K562 (cell line): ENCODE measurements around the gene KLK1. TPM values are rescaled to one million over a fixed set of nuclear protein-coding genes. Genes with fewer than 3 reads are reported as not detected.
"Not testable (repeated sequence)": the region's sequence is repeated elsewhere in the genome, so short reads cannot be mapped to it uniquely, and the experiment has no call there.

ENCODE experiments used
- ATAC-seq: fragments of 200-7000 bp; cut with Tn5 transposase; 3 replicates; pipeline ENCODE4 v1.9.1; 2020; ENCODE audit warnings: moderate library complexity
- BruUV-seq: library from RNA; stranded (reverse); fragments of 400-500 nt; replicated peaks from 2 replicates; lab custom pipeline; 2021; lab: Mats Ljungman, UMichigan
- CTCF ChIA-PET: fragments of 300-600 bp; formaldehyde crosslinking; extraction: SDS; loops from one replicate; lab custom pipeline; 2021; ENCODE audit warnings: low intra/inter-chr PET ratio; lab: Yijun Ruan, JAX
- POLR2A ChIA-PET: fragments of 300-600, 350-650 bp; sonication (Branson Sonifier 250); formaldehyde crosslinking; extraction: SDS; loops from one replicate; lab custom pipeline; 2021; ENCODE audit warnings: antibody characterized with exemption, inconsistent platforms; lab: Yijun Ruan, JAX
- DNase-seq, 4 experiments: peaks; one replicate each; pipeline versions ENCODE4 v3.0.0 to v3.0.0-alpha.2; 2011 to 2018; ENCODE audit warnings: low spot score in 3 of 4, mixed read lengths in 3 of 4; ENCODE audit errors: extremely low read depth in 1 of 4
- FAIRE-seq: peaks from 2 replicates; lab custom pipeline; 2011; peaks lifted over from hg19 to GRCh38; lab: Jason Lieb, UNC
- H2AFZ ChIP-seq: 2 replicates; pipeline ENCODE4 v1.6.0; 2011; ENCODE audit warnings: low read depth, low read length, control low read depth, inconsistent platforms
- H3K27ac ChIP-seq: fragments of 200-600 bp; 3 replicates; pipeline ENCODE4 v1.8.0; 2011; ENCODE audit warnings: low read depth, mild to moderate bottlenecking, control low read depth, inconsistent platforms, low read length, moderate library complexity, mixed read lengths; ENCODE audit errors: extremely low read depth
- H3K27me3 ChIP-seq, 2 experiments: fragments of 300-600 bp in 1 of 2; 2 replicates in 1 of 2; 3 replicates in 1 of 2; pipeline versions ENCODE4 v1.6.0 to v1.8.0; 2011; ENCODE audit warnings: inconsistent platforms in 2 of 2, low read length in 2 of 2, mild to moderate bottlenecking in 1 of 2, mixed read lengths in 1 of 2, moderate library complexity in 1 of 2; ENCODE audit not compliant: control insufficient read depth in 2 of 2, insufficient read depth in 2 of 2
- H3K36me3 ChIP-seq: fragments of 300-600 bp; 3 replicates; pipeline ENCODE4 v1.8.0; 2011; ENCODE audit warnings: mild to moderate bottlenecking, low read length, inconsistent platforms; ENCODE audit not compliant: control insufficient read depth, insufficient read depth
- H3K4me1 ChIP-seq, 2 experiments: fragments of 200-600 bp in 1 of 2; replicated peaks in 1 of 2; 2 replicates in 1 of 2; 3 replicates in 1 of 2; pipeline versions ENCODE4 v1.5.1 to v1.8.0; 2011; ENCODE audit warnings: inconsistent platforms in 2 of 2, low read length in 2 of 2, mild to moderate bottlenecking in 1 of 2, mixed read lengths in 1 of 2, moderate library complexity in 1 of 2; ENCODE audit not compliant: control insufficient read depth in 2 of 2, insufficient read depth in 2 of 2
- H3K4me2 ChIP-seq: 2 replicates; pipeline ENCODE4 v1.6.1; 2011; ENCODE audit warnings: low read length, control low read depth, inconsistent platforms, mixed read lengths; ENCODE audit not compliant: insufficient read depth
- H3K4me3 ChIP-seq: fragments of 200-600 bp; sonication (generic), shearing (Covaris generic); 2 replicates; pipeline ENCODE4 v1.5.1; 2016; ENCODE audit warnings: control low read depth, inconsistent platforms
- H3K79me2 ChIP-seq: fragments of 200-600 bp; 3 replicates; pipeline ENCODE4 v1.8.0; 2011; ENCODE audit warnings: low read length, inconsistent platforms; ENCODE audit not compliant: control insufficient read depth, insufficient read depth
- H3K9ac ChIP-seq, 2 experiments: 2 replicates each; pipeline versions ENCODE4 v1.6.0 to v1.6.1; 2011; ENCODE audit warnings: low read depth in 2 of 2, low read length in 2 of 2, control low read depth in 1 of 2, inconsistent platforms in 1 of 2, mild to moderate bottlenecking in 1 of 2, mixed read lengths in 1 of 2; ENCODE audit not compliant: insufficient read depth in 1 of 2
- H3K9me1 ChIP-seq: one replicate; pipeline ENCODE4 v1.6.0; 2011; ENCODE audit warnings: inconsistent platforms, mild to moderate bottlenecking, low read length, moderate library complexity; ENCODE audit not compliant: control insufficient read depth, insufficient read depth
- H3K9me3 ChIP-seq: replicated peaks from 2 replicates; pipeline ENCODE4 v1.5.1; 2011; ENCODE audit warnings: low read depth, low read length, inconsistent platforms; ENCODE audit not compliant: control insufficient read depth, insufficient read depth
- H4K20me1 ChIP-seq: replicated peaks from 2 replicates; pipeline ENCODE4 v1.6.1; 2011; ENCODE audit warnings: low read length, inconsistent platforms, mixed read lengths; ENCODE audit not compliant: control insufficient read depth, insufficient read depth
- BHLHE40 ChIP-seq: IDR thresholded peaks from 2 replicates; pipeline ENCODE4 v1.6.1; 2011; ENCODE audit warnings: low read length, improper control_type of control experiment
- CBFA2T3 ChIP-seq: fragments of 450-650 bp; IDR thresholded peaks from 2 replicates; pipeline ENCODE4 v1.6.1; 2017
- HMBOX1 ChIP-seq: sonication (generic); IDR thresholded peaks from 2 replicates; pipeline ENCODE4 v1.6.1; 2016
- L3MBTL2 ChIP-seq: fragments of 450-650 bp; IDR thresholded peaks from 2 replicates; pipeline ENCODE4 v1.6.1; 2016; ENCODE audit warnings: mild to moderate bottlenecking, moderate library complexity
- MCM5 ChIP-seq: fragments of 450-650 bp; IDR thresholded peaks from 2 replicates; pipeline ENCODE4 v1.6.1; 2016; ENCODE audit warnings: low read depth
- NFIC ChIP-seq: fragments of 450-650 bp; IDR thresholded peaks from 2 replicates; pipeline ENCODE4 v1.6.1; 2017; ENCODE audit warnings: mild to moderate bottlenecking, inconsistent platforms
- RCOR1 ChIP-seq, 2 experiments: IDR thresholded peaks; 2 replicates each; pipeline ENCODE4 v1.6.1; 2012; ENCODE audit warnings: low read depth in 2 of 2, low read length in 2 of 2, borderline replicate concordance in 1 of 2, improper control_type of control experiment in 1 of 2
- WGBS: fragments of 100-300 bp; shearing (Covaris generic); methylation state at CpG from one replicate; pipeline ENCODE4 v1.1.6; 2016; ENCODE audit warnings: low coverage, mixed read lengths; ENCODE audit not compliant: insufficient coverage; ENCODE audit errors: missing lambda C conversion rate; 5-methylcytosine and 5-hydroxymethylcytosine counted together
- in situ Hi-C: fragments of 300-500 bp; cut with MboI; formaldehyde crosslinking; loops from 4 replicates; pipeline ENCODE4 v1.15.0; 2018; ENCODE audit warnings: inconsistent platforms, mixed read lengths
- intact Hi-C: fragments of 100-400 bp; cut with micrococcal nuclease; formaldehyde crosslinking; loops from 2 replicates; pipeline ENCODE4 v1.14.2; 2022
- polyA plus RNA-seq, 8 experiments: library from polyadenylated mRNA; depleted of rRNA in 4 of 8; stranded (reverse) in 5 of 8; unstranded in 3 of 8; fragments of >200 nt; fragmentation: Nextera tagmentation in 2 of 8; fragmentation: Illumina TruSeq in 1 of 8; extraction: Ambion mirVana in 2 of 8; extraction: Trizol in 1 of 8; gene quantifications; 2 replicates each; pipeline versions ENCODE4 v1.2.1 to v1.2.3, GENCODE V29; 2011 to 2014; ENCODE audit warnings: inconsistent platforms in 1 of 8, missing spikeins in 1 of 8
- total RNA-seq, 7 experiments: library from RNA; depleted of rRNA in 6 of 7; stranded (reverse); fragments of >200 nt in 6 of 7; fragmentation: Illumina TruSeq in 2 of 7; extraction: Trizol in 2 of 7; gene quantifications; 2 replicates each; pipeline versions ENCODE4 v1.2.1 to v1.2.3, GENCODE V29; 2011 to 2021; ENCODE audit warnings: low replicate concordance in 1 of 7

Gene KLK1
- total and polyA plus RNA-seq, 9 of the 15 experiments (the other 6 are each of a cell fraction or from before 2014, with no cell fraction given) = 0.87 to 15.4 (median 9.1) TPM

DNA sequence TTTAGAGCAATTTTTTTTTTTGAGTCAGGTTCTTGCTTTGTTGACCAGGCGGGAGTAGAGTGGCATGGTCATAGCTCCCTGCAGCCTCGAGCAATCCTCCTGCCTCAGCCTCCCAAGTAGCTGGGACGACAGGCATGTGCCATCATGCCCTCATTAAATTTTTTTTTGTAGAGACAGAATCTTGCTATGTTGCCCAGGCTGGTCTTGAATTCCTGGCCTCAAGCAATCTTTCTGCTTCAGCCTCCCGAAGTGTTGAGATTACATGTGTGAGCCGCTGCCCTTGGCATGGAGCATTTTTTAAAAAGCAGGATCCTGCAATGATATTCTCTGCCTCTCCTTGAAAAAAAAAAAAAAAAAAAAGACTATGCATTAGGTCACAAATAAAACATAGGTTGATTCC, 47.5 kb downstream of the KLK1 start:
- ChIA-PET CTCF (interaction anchor here (0.7 kb wide), 1 partner anchor 35 kb away, joined by 3 read pairs; no protein-coding TSS in a partner anchor), POLR2A (no interaction called here)
- no TSS peak for BruUV-seq

GRCh38 chr19:50773454-50773853, 50.1 kb downstream of the KLK1 start:
- H3K36me3 ChIP-seq, intact Hi-C loops, H3K9ac ChIP-seq, H3K79me2 ChIP-seq, H4K20me1 ChIP-seq, FAIRE-seq, H3K9me1 ChIP-seq, in situ Hi-C loops, H3K4me2 ChIP-seq, H3K9me3 ChIP-seq, H3K27me3 ChIP-seq, CTCF ChIA-PET, BruUV-seq, H3K4me3 ChIP-seq, H3K27ac ChIP-seq: not testable (repeated sequence)
- WGBS = 9% methylated on average over 5 of the region's 7 CpGs
- DNase-seq (peak in 1 of 4 experiments; percentile 51), ATAC-seq (peak; percentile 55)
- Histone ChIP-seq H3K4me1 (peaks cover 10 to 27% of the 10 kb centered on the region in 2 experiments), H2AFZ (peak overlapping the region; percentile 86)
- TF ChIP-seq BHLHE40 (peak; percentile 54; the same call in 1 of the 2 replicates), NFIC (peak; percentile 33; the same call in 1 of the 2 replicates), HMBOX1 (peak; percentile 72; the same call in 1 of the 2 replicates), CBFA2T3 (peak; percentile 19; the same call in 1 of the 2 replicates), RCOR1 (IDR thresholded peaks at IDR 0.05; ENCODE audit: borderline replicate concordance in 1 of 2, low read depth in 2 of 2, low read length in 2 of 2) (0 out of 4 replicates have a peak, but pooled peaks of 1 of the 2 experiments have one; percentile 4), L3MBTL2 (peak; percentile 62)
- POLR2A ChIA-PET = interaction anchor here (1.4 to 1.7 kb wide), 2 partner anchors 9 to 23 kb away, joined by 3 to 6 read pairs; no protein-coding TSS in a partner anchor

More for the DNA sequence above, 47.5 kb downstream of the KLK1 start:
- Histone ChIP-seq H4K20me1 (no peaks in the 10 kb centered on the region), H3K27ac (no peak overlapping the region), H3K9me3 (no peaks in the 10 kb centered on the region), H3K36me3 (no peaks in the 10 kb centered on the region), H3K79me2 (no peaks in the 10 kb centered on the region), H3K4me3 (no peak overlapping the region), H3K4me2 (no peak overlapping the region), H3K9me1 (no peaks in the 10 kb centered on the region), H2AFZ (no peak overlapping the region), H3K4me1 (peaks cover 21 to 29% of the 10 kb centered on the region in 2 experiments; a peak in 4 of 5 replicates), H3K9ac (no peak overlapping the region), H3K27me3 (no peaks in the 10 kb centered on the region)
- DNase-seq = no peak
- no peak for ATAC-seq
- intact Hi-C loops (no loop called here), in situ Hi-C loops (no loop called here)
- WGBS = 75% methylated on average over 5 of the region's 5 CpGs
- no peak for FAIRE-seq
- no peak for TF ChIP-seq MCM5

DNA sequence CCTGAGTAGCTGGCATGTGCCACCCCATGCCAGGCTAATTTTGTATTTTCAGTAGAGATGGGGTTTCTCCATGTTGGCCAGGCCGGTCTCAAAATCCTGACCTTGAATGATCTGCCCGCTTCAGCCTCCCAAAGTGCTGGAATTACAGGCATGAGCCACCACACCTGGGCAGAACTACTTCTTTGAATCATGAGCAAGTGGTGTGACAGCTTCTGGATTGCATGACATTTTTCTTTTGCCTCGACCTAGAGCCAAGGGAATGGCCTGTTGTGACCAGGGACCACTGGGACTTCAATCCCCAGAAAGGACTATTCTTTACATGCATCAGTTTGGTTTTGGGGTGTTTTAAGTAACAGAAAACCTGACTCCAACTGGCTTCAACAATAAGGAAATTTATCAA, 50.7 kb downstream of the KLK1 start:
- POLR2A ChIA-PET = interaction anchor here (1.7 kb wide), 1 partner anchor 24 kb away, joined by 6 read pairs; no protein-coding TSS in a partner anchor
- H3K27me3 ChIP-seq, H3K4me3 ChIP-seq, DNase-seq, intact Hi-C loops, H3K9me3 ChIP-seq, H3K9me1 ChIP-seq, FAIRE-seq, H3K79me2 ChIP-seq, ATAC-seq, H3K36me3 ChIP-seq, in situ Hi-C loops, H3K27ac ChIP-seq, CTCF ChIA-PET, H3K9ac ChIP-seq, H3K4me2 ChIP-seq, H4K20me1 ChIP-seq, BruUV-seq: not testable (repeated sequence)
- peak overlapping the region; percentile 86 for H2AFZ ChIP-seq
- WGBS = 79% methylated on average over 3 of the region's 3 CpGs
- H3K4me1 ChIP-seq = peaks cover 13 to 26% of the 10 kb centered on the region in 2 experiments
